GM12892 (cell line): ENCODE measurements around the gene DRC1.
"Not testable (repeated sequence)": the region's sequence is repeated elsewhere in the genome, so short reads cannot be mapped to it uniquely, and the experiment has no call there.

Source experiments
- POLR2A ChIP-seq: IDR thresholded peaks from 2 replicates; pipeline ENCODE4 v1.6.1; 2011; ENCODE audit warnings: low read depth, low read length, control low read depth
- POLR2AphosphoS5 ChIP-seq: IDR thresholded peaks from 2 replicates; pipeline ENCODE4 v1.6.1; 2011; ENCODE audit warnings: low read depth, low read length, control low read depth
- TAF1 ChIP-seq: IDR thresholded peaks from 2 replicates; pipeline ENCODE4 v1.6.1; 2011; ENCODE audit warnings: low read depth, mild to moderate bottlenecking, control low read depth, low read length, borderline replicate concordance

DNA sequence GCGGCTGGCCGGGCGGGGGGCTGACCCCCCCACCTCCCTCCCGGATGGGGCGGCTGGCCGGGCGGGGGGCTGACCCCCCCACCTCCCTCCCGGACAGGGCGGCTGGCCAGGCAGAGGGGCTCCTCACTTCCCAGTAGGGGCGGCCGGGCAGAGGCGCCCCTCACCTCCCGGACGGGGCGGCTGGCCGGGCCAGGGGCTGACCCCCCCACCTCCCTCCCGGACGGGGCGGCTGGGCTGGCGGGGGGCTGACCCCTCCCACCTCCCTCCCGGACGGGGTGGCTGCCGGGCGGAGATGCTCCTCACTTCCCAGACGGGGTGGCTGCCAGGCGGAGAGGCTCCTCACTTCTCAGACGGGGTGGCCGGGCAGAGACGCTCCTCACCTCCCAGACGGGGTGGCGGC, 30.8 kb upstream of the DRC1 start:
- not testable (repeated sequence) for TF ChIP-seq POLR2A, POLR2AphosphoS5, TAF1
